ENCODE results near the gene FYB1. TPM values are rescaled to one million over a fixed set of nuclear protein-coding genes. Genes with fewer than 3 reads are reported as not detected.

Gene FYB1, protein sequence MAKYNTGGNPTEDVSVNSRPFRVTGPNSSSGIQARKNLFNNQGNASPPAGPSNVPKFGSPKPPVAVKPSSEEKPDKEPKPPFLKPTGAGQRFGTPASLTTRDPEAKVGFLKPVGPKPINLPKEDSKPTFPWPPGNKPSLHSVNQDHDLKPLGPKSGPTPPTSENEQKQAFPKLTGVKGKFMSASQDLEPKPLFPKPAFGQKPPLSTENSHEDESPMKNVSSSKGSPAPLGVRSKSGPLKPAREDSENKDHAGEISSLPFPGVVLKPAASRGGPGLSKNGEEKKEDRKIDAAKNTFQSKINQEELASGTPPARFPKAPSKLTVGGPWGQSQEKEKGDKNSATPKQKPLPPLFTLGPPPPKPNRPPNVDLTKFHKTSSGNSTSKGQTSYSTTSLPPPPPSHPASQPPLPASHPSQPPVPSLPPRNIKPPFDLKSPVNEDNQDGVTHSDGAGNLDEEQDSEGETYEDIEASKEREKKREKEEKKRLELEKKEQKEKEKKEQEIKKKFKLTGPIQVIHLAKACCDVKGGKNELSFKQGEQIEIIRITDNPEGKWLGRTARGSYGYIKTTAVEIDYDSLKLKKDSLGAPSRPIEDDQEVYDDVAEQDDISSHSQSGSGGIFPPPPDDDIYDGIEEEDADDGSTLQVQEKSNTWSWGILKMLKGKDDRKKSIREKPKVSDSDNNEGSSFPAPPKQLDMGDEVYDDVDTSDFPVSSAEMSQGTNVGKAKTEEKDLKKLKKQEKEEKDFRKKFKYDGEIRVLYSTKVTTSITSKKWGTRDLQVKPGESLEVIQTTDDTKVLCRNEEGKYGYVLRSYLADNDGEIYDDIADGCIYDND
- 1.00 and 1.3 TPM in 2 replicates for total RNA-seq
- 6.1 TPM for total RNA-seq (2013)
- polyA plus RNA-seq, result 1.4 and 4.2 TPM in 2 replicates
- 2.3 and 6.8 TPM in 2 replicates for polyA minus RNA-seq

DNA sequence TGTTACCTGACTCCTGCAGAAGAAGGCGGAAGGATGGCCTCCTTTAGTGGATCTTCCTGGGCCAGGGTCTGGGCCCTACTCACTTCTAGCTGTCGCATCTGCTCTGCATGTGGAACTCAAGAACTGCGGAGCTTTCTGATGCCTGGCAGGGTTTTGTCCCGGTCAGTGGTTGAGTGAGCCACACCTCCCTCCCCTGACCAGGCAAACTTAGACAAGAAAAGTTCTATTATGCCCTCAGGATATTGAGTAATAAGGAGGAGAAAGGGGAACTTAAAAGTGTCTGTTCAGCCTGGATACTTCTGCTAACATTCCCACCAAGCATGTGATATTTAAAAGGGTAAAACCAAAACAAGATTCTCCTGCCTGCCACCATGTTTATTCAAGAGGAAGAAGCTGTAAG lies at the start of gene FYB1:
TSS of gene FYB1 (minus strand) at position 127 of the 400 bp plus-strand sequence. CDS start 16,603 bp downstream, outside the sequence.
- no peaks in the 10 kb centered on the region for H3K4me1 Mint-ChIP-seq
- Histone ChIP-seq H3K36me3 (replicated peaks in 1 of 2; ENCODE audit: control extremely low read depth in 1 of 2, control insufficient read depth in 1 of 2, extremely low read depth in 1 of 2, insufficient read depth in 2 of 2, low read length in 1 of 2) (no peaks in the 10 kb centered on the region), H3K79me2 (ENCODE audit: control insufficient read depth, insufficient read depth, low read length) (no peaks in the 10 kb centered on the region), H3K27me3 (replicated peaks in 1 of 4; ENCODE audit: control extremely low read depth in 1 of 4, control insufficient read depth in 3 of 4, insufficient read depth in 4 of 4, low read length in 3 of 4) (no peaks in the 10 kb centered on the region), H3K4me1 (ENCODE audit: control insufficient read depth in 2 of 2, insufficient read depth in 2 of 2, low read length in 2 of 2) (no peaks in the 10 kb centered on the region), H4K20me1 (ENCODE audit: control insufficient read depth, insufficient read depth, low read length, poor library complexity, severe bottlenecking) (no peaks in the 10 kb centered on the region), H3K27ac (ENCODE audit: low read length in 2 of 2) (no peak within 1 kb of the TSS), H3K9me3 (ENCODE audit: control extremely low read depth in 1 of 3, control insufficient read depth in 2 of 3, insufficient read depth in 1 of 3, low read length in 2 of 3) (no peaks in the 10 kb centered on the region), H3K4me2 (replicated peaks; ENCODE audit: low read depth, low read length, poor library complexity, severe bottlenecking) (no peak within 1 kb of the TSS), H3K9ac (ENCODE audit: low read length) (no peak within 1 kb of the TSS), H2AFZ (ENCODE audit: insufficient read depth, low read depth, low read length, poor library complexity, severe bottlenecking) (no peak within 1 kb of the TSS), H3K4me3 (ENCODE audit: control extremely low read depth in 1 of 5, extremely low read depth in 1 of 5, insufficient read depth in 1 of 5, low read depth in 2 of 5, low read length in 4 of 5) (peak within 1 kb of the TSS in 1 of 5 experiments; percentile 65)
- peaks cover 4% of the 10 kb centered on the region for H3K27me3 Mint-ChIP-seq
- TF ChIP-seq, protein P1, sequence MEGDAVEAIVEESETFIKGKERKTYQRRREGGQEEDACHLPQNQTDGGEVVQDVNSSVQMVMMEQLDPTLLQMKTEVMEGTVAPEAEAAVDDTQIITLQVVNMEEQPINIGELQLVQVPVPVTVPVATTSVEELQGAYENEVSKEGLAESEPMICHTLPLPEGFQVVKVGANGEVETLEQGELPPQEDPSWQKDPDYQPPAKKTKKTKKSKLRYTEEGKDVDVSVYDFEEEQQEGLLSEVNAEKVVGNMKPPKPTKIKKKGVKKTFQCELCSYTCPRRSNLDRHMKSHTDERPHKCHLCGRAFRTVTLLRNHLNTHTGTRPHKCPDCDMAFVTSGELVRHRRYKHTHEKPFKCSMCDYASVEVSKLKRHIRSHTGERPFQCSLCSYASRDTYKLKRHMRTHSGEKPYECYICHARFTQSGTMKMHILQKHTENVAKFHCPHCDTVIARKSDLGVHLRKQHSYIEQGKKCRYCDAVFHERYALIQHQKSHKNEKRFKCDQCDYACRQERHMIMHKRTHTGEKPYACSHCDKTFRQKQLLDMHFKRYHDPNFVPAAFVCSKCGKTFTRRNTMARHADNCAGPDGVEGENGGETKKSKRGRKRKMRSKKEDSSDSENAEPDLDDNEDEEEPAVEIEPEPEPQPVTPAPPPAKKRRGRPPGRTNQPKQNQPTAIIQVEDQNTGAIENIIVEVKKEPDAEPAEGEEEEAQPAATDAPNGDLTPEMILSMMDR (IDR thresholded peaks at IDR 0.05), result no peak
- TF ChIP-seq EZH2 (IDR thresholded peaks at IDR 0.05; ENCODE audit: borderline replicate concordance, insufficient read depth, low read depth, low read length, poor library complexity, severe bottlenecking), result no peak
- WGBS (ENCODE audit: insufficient coverage), result 90% methylated on average over 2 of the region's 4 CpGs
- POLR2A ChIA-PET, result no interaction called here
- DNase-seq, result no peak
- intact Hi-C loops (cut with micrococcal nuclease), result no loop called here
- no peak within 1 kb of the TSS for H3K4me3 Mint-ChIP-seq
- CTCF ChIA-PET, result interaction anchor here (1.3 to 5.0 kb wide), 6 partner anchors 9 to 778 kb away, joined by 3 to 173 read pairs (median 10); no protein-coding TSS in a partner anchor
- ATAC-seq (ENCODE audit: low read depth), result no peak
- H3K27ac Mint-ChIP-seq, result no peak within 1 kb of the TSS
- no peaks in the 10 kb centered on the region for H3K9me3 Mint-ChIP-seq (ENCODE audit: insufficient read depth)

Measured in B cell (primary cell).